RWPE2 (cell line): Measurements from ENCODE around the gene PDE8A.

Source experiments
- ATAC-seq: fragments of 200-7000 bp; cut with Tn5 transposase; 3 replicates; pipeline ENCODE4 v1.9.1; 2021; ENCODE audit warnings: low read depth
- DNase-seq: peaks from one replicate; pipeline ENCODE4 v3.0.0-alpha.2; 2020; ENCODE audit warnings: low spot score
- H3K27ac ChIP-seq: fragments of 450-650 bp; 2 replicates; pipeline ENCODE4 v1.5.1; 2017; ENCODE audit warnings: mild to moderate bottlenecking; ENCODE audit not compliant: poor library complexity, severe bottlenecking
- H3K27me3 ChIP-seq: fragments of 250-450 bp; sonication (Bioruptor Pico); 2 replicates; pipeline ENCODE4 v1.5.1; 2021; ENCODE audit warnings: mild to moderate bottlenecking, moderate library complexity; ENCODE audit not compliant: insufficient read depth, poor library complexity, severe bottlenecking
- H3K36me3 ChIP-seq: fragments of 250-450 bp; sonication (Bioruptor Pico); 2 replicates; pipeline ENCODE4 v1.5.1; 2020; ENCODE audit warnings: low read depth, mild to moderate bottlenecking, moderate library complexity
- H3K4me1 ChIP-seq: fragments of 250-450 bp; sonication (Bioruptor Pico); 2 replicates; pipeline ENCODE4 v1.5.1; 2021; ENCODE audit warnings: mild to moderate bottlenecking, moderate library complexity; ENCODE audit not compliant: insufficient read depth, poor library complexity, severe bottlenecking
- H3K4me3 ChIP-seq: fragments of 250-450 bp; sonication (Bioruptor Pico); 2 replicates; pipeline ENCODE4 v1.5.1; 2021; ENCODE audit warnings: mild to moderate bottlenecking, moderate library complexity; ENCODE audit not compliant: severe bottlenecking
- H3K9me3 ChIP-seq: fragments of 250-450 bp; sonication (Bioruptor Pico); 2 replicates; pipeline ENCODE4 v1.5.1; 2021; ENCODE audit warnings: mild to moderate bottlenecking, moderate library complexity; ENCODE audit not compliant: severe bottlenecking
- CTCF ChIP-seq: fragments of 450-650 bp; IDR thresholded peaks from one replicate; pipeline ENCODE4 v1.5.1; 2017; ENCODE audit warnings: mild to moderate bottlenecking, moderate library complexity; ENCODE audit not compliant: poor library complexity, severe bottlenecking

Gene PDE8A

DNA sequence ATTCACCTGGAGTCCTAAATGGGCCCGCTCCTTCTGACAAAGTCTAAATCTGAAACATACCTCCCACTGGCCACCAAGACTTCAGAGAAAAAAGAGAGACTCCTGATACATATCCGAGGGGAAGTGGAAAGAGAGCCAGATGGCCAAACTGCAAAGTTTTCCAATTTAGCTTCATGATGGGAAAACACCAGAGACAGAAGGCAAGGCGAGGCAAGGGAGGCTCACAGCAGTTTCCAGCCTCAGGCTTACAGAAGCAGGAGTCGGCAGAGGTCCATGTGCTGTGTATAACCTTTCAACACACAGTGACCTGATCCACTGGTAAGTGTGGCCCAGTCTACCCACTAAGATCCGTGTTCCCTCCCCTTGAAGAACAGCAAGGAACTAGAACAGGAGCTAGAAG is 29.9 kb upstream of the PDE8A start:
- no peak for ATAC-seq
- TF ChIP-seq CTCF = no peak
- Histone ChIP-seq H3K9me3 (no peaks in the 10 kb centered on the region), H3K27ac (no peak overlapping the region), H3K4me3 (no peak overlapping the region), H3K36me3 (no peaks in the 10 kb centered on the region), H3K27me3 (no peaks in the 10 kb centered on the region), H3K4me1 (no peaks in the 10 kb centered on the region)
- no peak for DNase-seq

GRCh38 chr15:84953136-84953535 is 28.5 kb upstream of the PDE8A start:
- Histone ChIP-seq H3K4me1 (no peaks in the 10 kb centered on the region), H3K4me3 (no peak overlapping the region), H3K9me3 (no peaks in the 10 kb centered on the region), H3K36me3 (no peaks in the 10 kb centered on the region), H3K27ac (no peak overlapping the region), H3K27me3 (no peaks in the 10 kb centered on the region)
- DNase-seq (no peak), ATAC-seq (no peak)
- no peak for TF ChIP-seq CTCF

- Histone ChIP-seq H3K9me3 (no peaks in the 10 kb centered on the region), H3K36me3 (no peaks in the 10 kb centered on the region), H3K27me3 (no peaks in the 10 kb centered on the region), H3K4me1 (no peaks in the 10 kb centered on the region), H3K4me3 (no peak overlapping the region), H3K27ac (no peak overlapping the region)
- no peak for DNase-seq
- ATAC-seq = no peak
- no peak for TF ChIP-seq CTCF
Measured at GRCh38 chr15:84953726-84954125, 27.9 kb upstream of the PDE8A start.

DNA sequence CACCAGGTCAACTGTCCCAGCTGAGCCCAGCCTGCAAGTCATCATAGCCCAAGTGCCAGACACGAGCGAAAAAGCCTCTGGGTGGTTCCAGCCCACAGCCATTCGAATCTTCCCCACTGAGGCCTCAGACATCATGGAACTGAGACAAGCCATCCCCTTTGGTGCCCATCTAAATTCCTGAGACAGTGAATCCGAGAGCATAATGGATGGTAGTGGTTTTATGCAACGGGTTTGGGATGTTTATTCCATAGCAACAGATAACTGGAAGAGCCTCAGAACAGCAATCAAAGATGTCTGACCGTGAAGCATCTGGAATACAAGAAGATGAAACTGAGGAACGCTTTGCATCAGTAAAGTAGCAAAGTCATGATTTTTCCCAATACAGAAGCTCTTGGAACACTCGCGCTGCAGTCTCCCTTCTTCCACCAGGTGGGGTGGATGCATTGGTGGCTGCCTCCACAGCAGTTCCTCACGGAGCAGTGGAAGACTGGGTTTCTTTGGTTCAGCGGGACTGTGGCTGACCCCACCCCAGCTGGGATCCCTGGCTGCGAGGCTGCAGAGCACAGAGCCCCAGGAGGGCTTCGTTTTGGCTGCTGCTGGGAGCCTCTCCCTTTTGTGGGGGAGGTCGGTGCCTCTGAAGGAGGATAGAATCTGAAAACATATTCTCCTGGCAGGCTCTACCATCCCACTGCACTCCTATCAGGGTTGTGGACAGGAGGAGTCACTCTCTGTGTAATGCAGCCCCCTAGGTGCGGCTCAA is 26.4 kb upstream of the PDE8A start:
- Histone ChIP-seq H3K9me3 (no peaks in the 10 kb centered on the region), H3K36me3 (no peaks in the 10 kb centered on the region), H3K4me1 (peaks cover 6% of the 10 kb centered on the region), H3K27ac (no peak overlapping the region), H3K27me3 (no peaks in the 10 kb centered on the region), H3K4me3 (peak overlapping the region; percentile 4)
- DNase-seq (peak; percentile 82), ATAC-seq (peak; percentile 97)
- peak; percentile 98 for TF ChIP-seq CTCF

- no peak overlapping the region for H3K27ac ChIP-seq
- no peak for DNase-seq
- H3K9me3 ChIP-seq = no peaks in the 10 kb centered on the region
- ATAC-seq = no peak
- TF ChIP-seq CTCF = no peak
- peaks cover 6% of the 10 kb centered on the region for H3K4me1 ChIP-seq
- no peak overlapping the region for H3K4me3 ChIP-seq
- no peaks in the 10 kb centered on the region for H3K36me3 ChIP-seq
- no peaks in the 10 kb centered on the region for H3K27me3 ChIP-seq
Measured at GRCh38 chr15:84956199-84956598, 25.5 kb upstream of the PDE8A start.
